Lower leg skin (tissue), 4 donors: ENCODE measurements around the gene LIPC. TPM values are rescaled to one million over a fixed set of nuclear protein-coding genes. Genes with fewer than 3 reads are reported as not detected.
A peak's percentile ranks its signal among the peaks of the same experiment; 100 is the strongest.

ENCODE experiments used
- DNase-seq, 2 donors: peaks; one replicate each; pipeline ENCODE4 v3.0.0-alpha.2; 2019; ENCODE audit warnings: low spot score in 2 of 2
- H3K4me3 ChIP-seq: fragments of 200-600 bp; sonication (generic); 2 replicates; pipeline ENCODE4 v1.5.1; 2017; ENCODE audit warnings: mild to moderate bottlenecking, low read depth; ENCODE audit not compliant: poor library complexity, severe bottlenecking
- POLR2A ChIP-seq, 2 donors: fragments of 450-650 bp; IDR thresholded peaks; one replicate each; pipeline ENCODE4 v1.6.1; 2016 to 2017; ENCODE audit warnings: antibody characterized with exemption in 2 of 2, mild to moderate bottlenecking in 1 of 2, moderate library complexity in 1 of 2
- WGBS, 2 donors: methylation state at CpG; one replicate each; pipeline ENCODE4 v1.1.5; 2018; 5-methylcytosine and 5-hydroxymethylcytosine counted together
- intact Hi-C: fragments of 100-400 bp; cut with DNase I; formaldehyde crosslinking; loops from one replicate; pipeline ENCODE4 v1.15.0; 2023; ENCODE audit warnings: low total_unique reads
- total RNA-seq, 4 donors: library from RNA; depleted of rRNA; stranded (reverse); fragments of >200 nt; gene quantifications; one replicate each; pipeline ENCODE4 v1.1.0, GENCODE V29; 2016
- TF ChIP-seq, protein P1 (sequence below), 3 donors: fragments of 450-650 bp; IDR thresholded peaks; one replicate each; pipeline ENCODE4 v1.5.1; 2016; ENCODE audit warnings: antibody characterized with exemption in 3 of 3, mild to moderate bottlenecking in 3 of 3, moderate library complexity in 2 of 3

The LIPC gene
- total RNA-seq, 4 donors from 2014 or later, result 0.13 to 0.71 TPM; not detected in 2

DNA sequence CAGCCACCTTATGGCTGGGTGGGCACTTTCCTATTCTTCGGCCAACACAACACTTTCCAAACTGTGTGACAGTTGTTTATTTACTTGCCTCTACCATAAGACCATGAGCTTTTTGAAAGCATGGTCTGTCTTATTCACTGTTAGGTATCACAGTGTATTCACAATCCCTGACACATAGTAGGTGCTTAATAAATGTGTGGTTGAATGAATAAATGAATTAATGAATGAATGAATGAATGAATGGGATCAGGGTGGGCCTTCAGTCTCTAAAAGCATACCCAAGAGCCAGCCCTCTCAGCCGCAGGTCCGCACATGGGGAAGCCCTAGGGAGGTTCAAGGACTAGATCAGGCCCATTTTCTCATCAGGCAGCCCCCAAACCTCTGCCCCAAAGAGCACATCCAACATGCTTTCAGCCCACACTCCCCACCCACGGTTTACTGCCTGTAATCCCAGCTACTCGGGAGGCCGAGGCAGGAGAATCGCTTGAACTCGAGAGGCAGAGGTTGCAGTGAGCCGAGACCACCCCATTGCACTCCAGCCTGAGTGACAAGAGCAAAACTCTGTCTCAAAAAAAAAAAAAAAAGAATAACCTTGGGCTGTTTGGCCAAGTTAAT is 95.9 kb downstream of the LIPC start:
- no peak for TF ChIP-seq POLR2A (IDR thresholded peaks at IDR 0.05)
- TF ChIP-seq, protein P1, sequence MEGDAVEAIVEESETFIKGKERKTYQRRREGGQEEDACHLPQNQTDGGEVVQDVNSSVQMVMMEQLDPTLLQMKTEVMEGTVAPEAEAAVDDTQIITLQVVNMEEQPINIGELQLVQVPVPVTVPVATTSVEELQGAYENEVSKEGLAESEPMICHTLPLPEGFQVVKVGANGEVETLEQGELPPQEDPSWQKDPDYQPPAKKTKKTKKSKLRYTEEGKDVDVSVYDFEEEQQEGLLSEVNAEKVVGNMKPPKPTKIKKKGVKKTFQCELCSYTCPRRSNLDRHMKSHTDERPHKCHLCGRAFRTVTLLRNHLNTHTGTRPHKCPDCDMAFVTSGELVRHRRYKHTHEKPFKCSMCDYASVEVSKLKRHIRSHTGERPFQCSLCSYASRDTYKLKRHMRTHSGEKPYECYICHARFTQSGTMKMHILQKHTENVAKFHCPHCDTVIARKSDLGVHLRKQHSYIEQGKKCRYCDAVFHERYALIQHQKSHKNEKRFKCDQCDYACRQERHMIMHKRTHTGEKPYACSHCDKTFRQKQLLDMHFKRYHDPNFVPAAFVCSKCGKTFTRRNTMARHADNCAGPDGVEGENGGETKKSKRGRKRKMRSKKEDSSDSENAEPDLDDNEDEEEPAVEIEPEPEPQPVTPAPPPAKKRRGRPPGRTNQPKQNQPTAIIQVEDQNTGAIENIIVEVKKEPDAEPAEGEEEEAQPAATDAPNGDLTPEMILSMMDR (IDR thresholded peaks at IDR 0.05), result no peak
- intact Hi-C loops, result no loop called here
- DNase-seq, result peak in 1 of 2 donors; percentile 53
- 65 to 70% methylated on average over 9 of the region's 9 CpGs for WGBS, 2 donors
- H3K4me3 ChIP-seq, result no peak overlapping the region

DNA sequence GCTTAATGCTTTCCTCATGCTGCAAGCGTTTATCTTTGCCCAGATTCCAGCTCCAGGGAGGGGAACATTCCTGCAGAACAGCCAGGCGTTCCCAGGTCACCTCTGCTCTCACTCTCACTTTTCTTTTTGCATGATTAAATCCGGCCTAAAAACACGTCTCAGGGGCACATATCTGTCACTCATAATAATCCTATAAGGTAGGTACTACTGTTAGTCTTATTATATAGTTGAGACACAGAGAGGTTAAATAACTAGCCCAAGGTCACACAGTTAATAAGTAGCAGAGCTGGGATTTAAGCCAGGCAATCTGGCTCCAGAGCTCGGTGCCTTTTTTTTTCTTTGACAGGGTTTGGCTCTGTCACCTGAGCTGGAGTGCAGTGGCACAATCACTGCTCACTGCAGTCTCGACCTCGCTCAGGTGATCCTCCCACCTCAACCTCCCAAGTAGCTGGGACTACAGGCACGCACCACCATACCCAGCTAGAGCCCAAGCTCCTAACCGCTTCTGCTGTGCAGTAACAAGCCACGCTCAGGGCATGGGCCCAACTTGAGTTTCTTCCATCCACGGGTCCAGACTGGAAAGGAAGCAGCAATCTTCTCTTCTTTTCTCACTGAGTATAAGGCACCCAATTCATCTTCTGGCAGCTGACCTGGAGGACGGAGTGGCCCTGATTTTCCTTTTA is 96.5 kb downstream of the LIPC start:
- H3K4me3 ChIP-seq, result no peak overlapping the region
- DNase-seq, result peak in 1 of 2 donors; percentile 82
- intact Hi-C loops, result no loop called here
- 33 to 39% methylated on average over 12 of the region's 12 CpGs for WGBS, 2 donors
- TF ChIP-seq, protein P1 (IDR thresholded peaks at IDR 0.05), result no peak
- no peak for TF ChIP-seq POLR2A (IDR thresholded peaks at IDR 0.05)

DNA sequence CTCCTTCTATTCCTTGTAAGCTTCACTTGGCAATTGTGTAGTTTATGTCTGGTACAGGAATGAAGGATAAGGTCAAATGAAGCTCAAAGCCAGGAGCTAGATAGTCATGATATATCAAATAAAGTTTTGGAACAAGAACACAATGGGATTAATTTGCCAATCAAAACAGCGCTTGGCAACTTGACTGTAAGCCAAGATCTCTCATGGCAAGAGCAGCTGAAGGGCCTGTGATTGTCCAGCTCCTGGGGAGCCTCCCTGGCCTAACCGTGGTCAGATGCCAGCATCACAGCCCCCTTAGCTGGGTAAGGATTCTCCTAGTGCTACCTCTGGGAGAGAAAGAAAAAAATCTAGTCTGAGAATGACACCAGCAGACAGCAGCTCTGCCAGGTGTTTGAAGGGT is 97.2 kb downstream of the LIPC start:
- no peak for DNase-seq
- TF ChIP-seq, protein P1 (IDR thresholded peaks at IDR 0.05), result no peak
- TF ChIP-seq POLR2A (IDR thresholded peaks at IDR 0.05), result no peak
- WGBS, 2 donors, result 57 to 65% methylated on average over 2 of the region's 2 CpGs
- no peak overlapping the region for H3K4me3 ChIP-seq
- intact Hi-C loops, result no loop called here

DNA sequence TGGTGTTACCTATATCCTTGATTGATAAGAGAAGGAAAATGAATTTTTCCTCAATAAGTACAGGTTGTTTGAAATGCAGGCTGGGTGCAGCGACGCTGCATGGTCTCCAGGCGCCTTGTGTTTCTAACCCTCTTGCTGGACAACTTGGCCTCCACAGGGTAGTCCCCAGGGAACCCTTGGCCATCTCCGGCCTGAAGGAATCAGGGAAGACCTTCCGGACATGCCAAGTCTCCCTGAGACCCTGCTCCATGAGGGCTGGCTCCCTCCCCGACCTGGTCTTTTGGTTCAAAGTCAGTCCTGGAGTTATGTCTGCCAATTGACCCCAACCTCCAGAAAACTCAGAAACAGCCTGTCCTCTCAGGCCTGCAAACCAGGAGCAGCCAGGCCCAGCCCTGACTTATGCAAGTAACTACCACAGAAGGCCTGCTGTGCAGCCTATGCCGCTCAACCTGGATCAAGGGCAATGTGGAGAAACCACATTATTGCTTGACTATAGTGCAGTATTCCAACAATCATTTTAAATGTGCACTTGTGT is 98.3 kb downstream of the LIPC start:
- TF ChIP-seq, protein P1 (IDR thresholded peaks at IDR 0.05), result no peak
- TF ChIP-seq POLR2A (IDR thresholded peaks at IDR 0.05), result no peak
- H3K4me3 ChIP-seq, result no peak overlapping the region
- WGBS, 2 donors, result 83% methylated on average over 7 of the region's 7 CpGs
- intact Hi-C loops, result no loop called here
- DNase-seq, result peak in 1 of 2 donors; percentile 59

DNA sequence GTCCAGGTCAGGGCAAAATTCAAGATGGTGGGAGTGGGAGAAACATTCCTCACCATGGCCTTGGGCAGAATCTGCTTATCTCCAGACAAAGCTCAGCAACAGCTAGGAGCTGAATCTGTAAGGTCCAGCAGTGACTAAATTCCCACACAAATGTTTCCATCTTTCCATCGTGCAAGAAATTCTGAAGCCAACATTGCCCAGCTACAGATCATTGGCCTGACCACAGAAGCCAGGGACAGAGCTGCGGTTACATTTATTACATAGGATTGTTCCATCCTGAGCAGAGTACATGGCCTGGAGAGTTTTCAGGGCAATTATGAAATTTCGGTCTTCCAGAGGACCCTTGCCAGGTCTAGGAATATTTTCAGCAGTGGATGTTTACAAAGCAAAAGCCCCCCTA is 100.3 kb downstream of the LIPC start:
- no peak for DNase-seq
- no peak overlapping the region for H3K4me3 ChIP-seq
- TF ChIP-seq, protein P1 (IDR thresholded peaks at IDR 0.05), result no peak
- TF ChIP-seq POLR2A (IDR thresholded peaks at IDR 0.05), result no peak
- intact Hi-C loops, result no loop called here
- WGBS, 2 donors, result 86 to 88% methylated on average over 3 of the region's 3 CpGs
